NCI-H2107 treated with DMSO at 0.1 percent for 48 hours (cell line): ENCODE results near the gene VSIG10L2.
"Not testable (repeated sequence)": the region's sequence is repeated elsewhere in the genome, so short reads cannot be mapped to it uniquely, and the experiment has no call there.

Experiments
- DNase-seq: peaks from one replicate; lab custom pipeline; 2025; ENCODE audit not compliant: unreplicated experiment; lab: John Stamatoyannopoulos, UW

Gene VSIG10L2

DNA sequence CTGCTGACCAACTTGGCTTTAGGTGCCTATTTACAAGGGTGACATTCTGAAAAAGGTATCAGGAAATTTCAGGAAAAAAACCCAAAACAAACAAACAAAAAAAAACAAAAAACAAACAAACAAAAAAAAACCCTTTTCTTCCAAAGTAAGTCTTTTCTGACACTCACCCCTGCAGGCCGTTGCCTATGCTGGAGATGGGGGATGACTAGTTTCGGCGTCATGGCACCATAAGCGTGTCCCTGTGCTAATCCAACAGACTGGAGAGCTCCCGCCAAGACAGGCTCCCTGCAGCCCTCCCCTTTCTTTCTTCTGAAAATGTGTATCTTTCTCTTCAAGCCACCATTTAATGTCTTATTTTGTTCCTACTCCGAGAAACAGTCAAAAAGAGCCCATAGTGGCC is 13.7 kb downstream of the VSIG10L2 start:
- no peak for DNase-seq

GRCh38 chr11:125959931-125960330 is 14.1 kb downstream of the VSIG10L2 start:
- DNase-seq = no peak

- DNase-seq = no peak
These were observed 14.9 kb downstream of the VSIG10L2 start for GRCh38 chr11:125960771-125961170.

DNA sequence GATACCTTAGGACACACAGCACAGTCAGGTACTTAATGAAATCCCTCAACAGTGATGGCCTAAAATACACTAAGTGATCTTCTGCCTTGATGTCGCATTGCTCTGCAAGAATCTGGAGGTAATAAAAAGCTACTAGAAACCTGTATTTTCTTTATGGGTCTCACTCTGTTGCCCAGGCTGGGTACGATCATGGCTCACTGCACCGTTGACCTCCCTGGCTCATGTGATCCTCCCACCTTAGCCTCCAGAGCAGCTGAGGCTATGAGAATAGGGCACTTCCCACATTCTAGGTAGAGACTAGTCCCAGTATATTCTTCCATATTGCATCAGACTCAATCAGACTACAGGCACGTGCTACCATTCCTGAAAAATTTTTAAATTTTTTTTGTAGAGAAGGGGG is 21.7 kb downstream of the VSIG10L2 start:
- DNase-seq = no peak

DNA sequence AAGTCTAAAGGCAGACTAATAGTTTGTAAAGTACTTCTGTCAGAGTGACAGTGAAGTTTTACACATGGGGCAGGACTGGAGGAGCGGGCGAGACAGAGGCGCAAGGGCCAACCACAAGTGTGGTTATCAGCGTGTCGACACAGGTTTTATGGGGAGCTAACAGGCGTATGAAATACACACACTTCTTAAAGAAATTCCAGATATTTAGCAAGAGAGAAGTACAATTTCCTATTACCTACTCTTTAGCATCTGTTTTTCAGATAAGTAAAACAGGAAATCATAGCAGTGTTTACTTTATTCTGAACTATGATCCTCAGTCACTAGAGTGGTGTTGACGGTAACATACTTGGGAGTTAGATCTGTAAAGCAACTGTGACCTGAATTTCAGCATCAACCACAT is 22.5 kb downstream of the VSIG10L2 start:
- no peak for DNase-seq

- DNase-seq = no peak
These were observed 25.8 kb downstream of the VSIG10L2 start for GRCh38 chr11:125971618-125972017.

GRCh38 chr11:125974284-125974683 is 28.4 kb downstream of the VSIG10L2 start:
- DNase-seq = no peak

DNA sequence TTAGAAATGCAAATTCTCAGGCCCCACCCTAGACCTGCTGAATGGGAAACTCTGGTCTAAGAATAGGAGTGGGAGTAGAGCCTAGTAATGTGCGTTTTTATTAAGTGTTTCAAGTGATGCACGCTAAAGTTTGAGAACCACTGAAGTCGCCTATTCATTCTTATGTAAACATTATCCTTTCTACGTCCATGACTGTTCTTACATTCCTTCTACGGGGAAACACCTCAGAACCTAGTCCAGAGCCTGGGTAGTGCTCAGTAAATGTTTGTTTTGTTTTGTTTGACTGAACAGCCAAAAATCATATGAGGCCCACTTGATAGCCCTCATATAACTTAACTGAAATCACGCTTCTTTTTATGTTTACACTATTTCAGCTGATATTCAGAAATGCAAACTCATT is 29.8 kb downstream of the VSIG10L2 start:
- DNase-seq = no peak

DNA sequence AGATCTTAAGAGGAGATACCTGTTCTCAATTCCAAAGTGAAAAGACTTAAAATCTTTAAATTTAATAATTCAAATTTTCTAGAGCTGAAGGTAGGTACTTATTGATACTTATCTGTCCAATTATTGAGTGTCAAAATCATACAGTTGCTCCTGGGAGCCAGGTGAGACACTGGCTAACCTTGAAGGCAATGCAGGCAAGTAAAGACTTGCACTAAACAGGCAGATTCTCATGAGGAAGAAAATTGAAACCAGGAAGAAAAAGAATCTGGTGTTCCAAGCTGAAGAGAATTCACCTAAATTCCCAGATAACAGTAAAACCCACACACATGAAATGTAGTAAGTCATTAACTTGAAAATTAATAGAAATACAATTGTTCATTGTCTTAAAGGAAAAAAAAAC is 30.3 kb downstream of the VSIG10L2 start:
- DNase-seq = no peak

GRCh38 chr11:125977333-125977732 is 31.5 kb downstream of the VSIG10L2 start:
- no peak for DNase-seq

GRCh38 chr11:125978181-125978716 is 32.4 kb downstream of the VSIG10L2 start:
- DNase-seq = no peak

- DNase-seq = no peak
These were observed 33.0 kb downstream of the VSIG10L2 start for GRCh38 chr11:125978778-125979407.

- DNase-seq = no peak
These were observed 33.7 kb downstream of the VSIG10L2 start for GRCh38 chr11:125979511-125979910.

- DNase-seq = no peak
These were observed 34.6 kb downstream of the VSIG10L2 start for GRCh38 chr11:125980436-125980835.

- no peak for DNase-seq
These were observed 36.5 kb downstream of the VSIG10L2 start for GRCh38 chr11:125982348-125982730.

GRCh38 chr11:125985956-125986355 is 40.1 kb downstream of the VSIG10L2 start:
- not testable (repeated sequence) for DNase-seq

GRCh38 chr11:125987066-125987641 is 41.3 kb downstream of the VSIG10L2 start:
- DNase-seq = no peak

- peak; percentile 56 for DNase-seq
These were observed 44.4 kb downstream of the VSIG10L2 start for GRCh38 chr11:125990244-125990643.

GRCh38 chr11:125992893-125993292 is 47.0 kb downstream of the VSIG10L2 start:
- no peak for DNase-seq

DNA sequence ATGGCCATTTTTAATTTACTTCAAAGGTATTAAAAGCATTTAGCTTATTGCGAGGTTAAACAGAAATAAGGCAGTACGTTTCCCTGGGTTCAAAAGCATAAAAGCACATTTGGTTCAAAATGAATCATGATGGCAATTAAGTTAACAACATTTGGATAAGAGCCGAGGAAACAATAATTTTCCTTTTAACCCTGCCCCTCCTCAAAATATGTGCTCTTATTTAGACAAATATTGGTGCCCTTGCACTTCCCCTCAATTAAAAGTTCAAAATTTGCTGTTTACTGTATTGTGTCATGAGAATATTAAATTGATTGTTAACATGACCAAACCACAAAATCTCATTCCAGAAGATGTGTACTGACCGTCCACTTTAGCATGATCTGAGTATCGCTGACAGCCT is 48.7 kb downstream of the VSIG10L2 start:
- DNase-seq = no peak

GRCh38 chr11:125995313-125995712 is 49.5 kb downstream of the VSIG10L2 start:
- DNase-seq = no peak

DNA sequence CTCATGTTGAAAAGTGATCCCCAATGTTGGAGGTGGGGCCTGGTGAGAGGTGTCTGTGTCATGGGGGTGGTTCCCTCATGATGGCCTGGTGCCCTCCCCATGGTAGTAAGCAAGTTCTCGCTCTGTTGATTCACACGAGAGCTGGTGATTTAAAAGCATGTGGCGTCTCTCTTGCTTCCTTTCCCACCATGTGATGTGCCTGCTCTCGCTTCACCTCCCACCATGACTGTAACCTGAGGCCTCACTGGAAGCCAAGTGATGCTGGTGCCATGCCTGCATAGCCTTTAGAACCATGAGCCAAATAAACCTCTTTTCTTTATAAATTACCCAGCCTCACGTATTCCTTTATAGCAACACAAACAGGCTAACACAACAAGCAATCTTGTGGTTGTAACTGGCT is 52.4 kb downstream of the VSIG10L2 start:
- DNase-seq = no peak
